Tibial artery (tissue), 4 donors: ENCODE data around the gene TRPM3.

ENCODE experiments used
- DNase-seq, 2 donors: peaks; one replicate each; pipeline ENCODE4 v3.0.0-alpha.2; 2019
- H3K27ac ChIP-seq, 2 donors: fragments of 200-600 bp; sonication (generic) in 1 of 2; 1 replicate in 1 of 2; 2 replicates in 1 of 2; pipeline ENCODE4 v1.5.1; 2018 to 2019; ENCODE audit warnings: mild to moderate bottlenecking in 1 of 2
- H3K27me3 ChIP-seq, 2 donors: fragments of 200-600 bp; sonication (generic) in 1 of 2; one replicate each; pipeline versions ENCODE4 v1.5.1 to v1.6.0; 2016 to 2019
- H3K36me3 ChIP-seq, 3 donors: fragments of 200-600 bp; sonication (generic) in 2 of 3; one replicate each; pipeline ENCODE4 v1.5.1; 2016 to 2019; ENCODE audit warnings: mild to moderate bottlenecking in 2 of 3
- H3K4me1 ChIP-seq, 4 donors: fragments of 200-600 bp; sonication (generic) in 2 of 4; 1 replicate in 3 of 4; 2 replicates in 1 of 4; pipeline ENCODE4 v1.5.1; 2016 to 2019
- H3K4me3 ChIP-seq, 2 donors: fragments of 200-600 bp; sonication (generic) in 1 of 2; 1 replicate in 1 of 2; 2 replicates in 1 of 2; pipeline ENCODE4 v1.5.1; 2018 to 2019; ENCODE audit warnings: mild to moderate bottlenecking in 2 of 2
- H3K9me3 ChIP-seq, 3 donors: fragments of 200-600 bp; sonication (generic) in 1 of 3; one replicate each; pipeline ENCODE4 v1.5.1; 2016 to 2019
- CTCF ChIP-seq, 2 experiments: fragments of 200-600 bp in 1 of 2; fragments of 450-650 bp in 1 of 2; IDR thresholded peaks; one replicate each; pipeline ENCODE4 v1.5.1; 2017 to 2019; ENCODE audit warnings: antibody characterized with exemption in 2 of 2, mild to moderate bottlenecking in 1 of 2, moderate library complexity in 1 of 2
- intact Hi-C: fragments of 100-400 bp; cut with DNase I; formaldehyde crosslinking; loops from one replicate; pipeline ENCODE4 v1.15.0; 2023; ENCODE audit warnings: low total_unique reads

The TRPM3 gene

GRCh38 chr9:70517926-70518610 lies 603.4 kb downstream of the TRPM3 start:
- no peaks in the 10 kb centered on the region for H3K4me1 ChIP-seq
- no peak overlapping the region for H3K4me3 ChIP-seq
- no peaks in the 10 kb centered on the region for H3K27me3 ChIP-seq
- no peaks in the 10 kb centered on the region for H3K9me3 ChIP-seq
- no peak overlapping the region for H3K27ac ChIP-seq
- DNase-seq = no peak
- no peaks in the 10 kb centered on the region for H3K36me3 ChIP-seq
- intact Hi-C loops = no loop called here
- TF ChIP-seq CTCF (IDR thresholded peaks at IDR 0.05) = no peak

- DNase-seq = no peak
- no peak overlapping the region for H3K27ac ChIP-seq
Observed at GRCh38 chr9:70514273-70514672, 607.1 kb downstream of the TRPM3 start.

GRCh38 chr9:70511858-70512257 lies 609.6 kb downstream of the TRPM3 start:
- intact Hi-C loops = no loop called here
- H3K36me3 ChIP-seq = no peaks in the 10 kb centered on the region
- no peaks in the 10 kb centered on the region for H3K4me1 ChIP-seq
- no peaks in the 10 kb centered on the region for H3K9me3 ChIP-seq
- no peak overlapping the region for H3K4me3 ChIP-seq
- DNase-seq = no peak
- H3K27ac ChIP-seq = no peak overlapping the region
- no peak for TF ChIP-seq CTCF (IDR thresholded peaks at IDR 0.05)
- H3K27me3 ChIP-seq = no peaks in the 10 kb centered on the region

More at GRCh38 chr9:70514273-70514672, 607.1 kb downstream of the TRPM3 start:
- no peaks in the 10 kb centered on the region for H3K36me3 ChIP-seq
- H3K9me3 ChIP-seq = no peaks in the 10 kb centered on the region
- H3K27me3 ChIP-seq = no peaks in the 10 kb centered on the region
- intact Hi-C loops = no loop called here
- H3K4me3 ChIP-seq = no peak overlapping the region
- H3K4me1 ChIP-seq = no peaks in the 10 kb centered on the region
- no peak for TF ChIP-seq CTCF (IDR thresholded peaks at IDR 0.05)

GRCh38 chr9:70510157-70510770 lies 611.2 kb downstream of the TRPM3 start:
- Histone ChIP-seq H3K27ac (no peak overlapping the region), H3K36me3 (no peaks in the 10 kb centered on the region), H3K9me3 (no peaks in the 10 kb centered on the region), H3K4me1 (peaks cover 0 to 13% (median 3%) of the 10 kb centered on the region in 4 donors), H3K27me3 (no peaks in the 10 kb centered on the region), H3K4me3 (no peak overlapping the region)
- TF ChIP-seq CTCF (IDR thresholded peaks at IDR 0.05) = peak in 1 of 2 experiments; percentile 25
- intact Hi-C loops = no loop called here
- DNase-seq = no peak

GRCh38 chr9:70506159-70506558 lies 615.3 kb downstream of the TRPM3 start:
- H3K4me3 ChIP-seq = no peak overlapping the region
- intact Hi-C loops = no loop called here
- peak overlapping the region; percentile 35 to 54 for H3K27ac ChIP-seq
- H3K4me1 ChIP-seq = peaks cover 0 to 54% (median 15%) of the 10 kb centered on the region in 4 donors
- H3K27me3 ChIP-seq = no peaks in the 10 kb centered on the region
- H3K36me3 ChIP-seq = no peaks in the 10 kb centered on the region
- no peak for DNase-seq
- TF ChIP-seq CTCF (IDR thresholded peaks at IDR 0.05) = no peak
- H3K9me3 ChIP-seq = no peaks in the 10 kb centered on the region
